GM12878 (cell line): ENCODE data around the gene SDS. TPM values are rescaled to one million over a fixed set of nuclear protein-coding genes. Genes with fewer than 3 reads are reported as not detected.

Experiments
- ATAC-seq: fragments of 200-7000 bp; cut with Tn5 transposase; 3 replicates; pipeline ENCODE4 v1.9.1; 2020; ENCODE audit warnings: mild to moderate bottlenecking, moderate library complexity
- BruUV-seq: library from RNA; stranded (reverse); fragments of 400-500 nt; replicated peaks from 2 replicates; lab custom pipeline; 2021; lab: Mats Ljungman, UMichigan
- CTCF ChIA-PET: fragments of 300-600 bp; sonication (Branson Sonifier 250); formaldehyde crosslinking; extraction: SDS; loops from one replicate; lab custom pipeline; 2021; ENCODE audit warnings: inconsistent platforms; lab: Yijun Ruan, JAX
- POLR2A ChIA-PET: fragments of 350-600 bp; formaldehyde crosslinking; extraction: SDS; loops from one replicate; lab custom pipeline; 2021; ENCODE audit warnings: inconsistent platforms; lab: Charles Lee
- RAD21 ChIA-PET: fragments of 300-600 bp; sonication (Branson Sonifier 250); formaldehyde crosslinking; loops from one replicate; lab custom pipeline; 2023; ENCODE audit warnings: antibody characterized with exemption; ENCODE audit not compliant: unreplicated experiment; lab: Charles Lee
- SMC1A ChIA-PET: fragments of 300-600 bp; sonication (Branson Sonifier 250); formaldehyde crosslinking; loops from one replicate; lab custom pipeline; 2023; ENCODE audit not compliant: unreplicated experiment, uncharacterized antibody; lab: Charles Lee
- DNase-seq: peaks from one replicate; pipeline ENCODE4 v3.0.0-alpha.2; 2011; ENCODE audit warnings: low read depth, low spot score
- FAIRE-seq: peaks from 3 replicates; lab custom pipeline; 2011; peaks lifted over from hg19 to GRCh38; lab: Jason Lieb, UNC
- H2AFZ ChIP-seq: 2 replicates; pipeline ENCODE4 v1.6.0; 2011; ENCODE audit warnings: low read depth, low read length, control low read depth; ENCODE audit not compliant: control insufficient read depth
- H3K27ac ChIP-seq: 2 replicates; pipeline ENCODE4 v1.5.1; 2011; ENCODE audit warnings: control low read depth; ENCODE audit not compliant: control insufficient read depth, insufficient read depth
- H3K27me3 ChIP-seq, 2 experiments: replicated peaks in 1 of 2; 2 replicates each; pipeline versions ENCODE4 v1.6.0 to v1.6.1; 2011; ENCODE audit warnings: low read length in 1 of 2; ENCODE audit not compliant: control insufficient read depth in 2 of 2, insufficient read depth in 2 of 2
- H3K36me3 ChIP-seq, 2 experiments: 2 replicates each; pipeline ENCODE4 v1.5.1; 2011; ENCODE audit warnings: low read length in 1 of 2; ENCODE audit not compliant: control insufficient read depth in 2 of 2, insufficient read depth in 2 of 2
- H3K4me1 ChIP-seq: 2 replicates; pipeline ENCODE4 v1.6.1; 2011; ENCODE audit warnings: mild to moderate bottlenecking, low read length, moderate library complexity, mixed read lengths; ENCODE audit not compliant: control insufficient read depth, insufficient read depth
- H3K4me2 ChIP-seq: 2 replicates; pipeline ENCODE4 v1.6.0; 2011; ENCODE audit warnings: control low read depth; ENCODE audit not compliant: control insufficient read depth, insufficient read depth
- H3K4me3 ChIP-seq: fragments of 200-600 bp; sonication (generic); 2 replicates; pipeline ENCODE4 v1.5.1; 2016
- H3K79me2 ChIP-seq: 2 replicates; pipeline ENCODE4 v1.6.0; 2011; ENCODE audit warnings: low read length; ENCODE audit not compliant: control insufficient read depth, insufficient read depth
- H3K9ac ChIP-seq: 2 replicates; pipeline ENCODE4 v1.8.0; 2011; ENCODE audit warnings: low read length, control low read depth, mixed read lengths; ENCODE audit not compliant: control insufficient read depth, insufficient read depth
- H3K9me3 ChIP-seq: replicated peaks from 3 replicates; pipeline ENCODE4 v1.5.1; 2011; ENCODE audit warnings: mild to moderate bottlenecking, low read length; ENCODE audit not compliant: control insufficient read depth, insufficient read depth
- H4K20me1 ChIP-seq: 2 replicates; pipeline ENCODE4 v1.6.0; 2011; ENCODE audit not compliant: control insufficient read depth, insufficient read depth
- BACH1 ChIP-seq: fragments of 450-650 bp; IDR thresholded peaks from 2 replicates; pipeline ENCODE4 v1.6.1; 2017; ENCODE audit warnings: mild to moderate bottlenecking, borderline replicate concordance
- CREM ChIP-seq: IDR thresholded peaks from 2 replicates; pipeline ENCODE4 v1.6.1; 2014; ENCODE audit warnings: antibody characterized with exemption, low read depth
- DPF2 ChIP-seq: fragments of 450-650 bp; IDR thresholded peaks from 2 replicates; pipeline ENCODE4 v1.6.1; 2017; ENCODE audit warnings: mild to moderate bottlenecking
- HCFC1 ChIP-seq: fragments of 150-350 bp; IDR thresholded peaks from 2 replicates; pipeline ENCODE4 v1.6.1; 2014; ENCODE audit warnings: low read length
- IKZF1 ChIP-seq: fragments of 450-650 bp; conservative IDR thresholded peaks from 2 replicates; pipeline ENCODE4 v1.6.1; 2017; ENCODE audit warnings: antibody characterized with exemption, mild to moderate bottlenecking
- NKRF ChIP-seq: fragments of 450-650 bp; conservative IDR thresholded peaks from 2 replicates; pipeline ENCODE4 v1.6.1; 2017; ENCODE audit warnings: mild to moderate bottlenecking, moderate library complexity
- PAX8 ChIP-seq: fragments of 450-650 bp; IDR thresholded peaks from 2 replicates; pipeline ENCODE4 v1.6.1; 2017; ENCODE audit warnings: mild to moderate bottlenecking, moderate library complexity
- RB1 ChIP-seq: fragments of 450-650 bp; formaldehyde crosslinking; IDR thresholded peaks from 2 replicates; pipeline ENCODE4 v1.6.1; 2017; ENCODE audit warnings: mild to moderate bottlenecking, borderline replicate concordance
- RCOR1 ChIP-seq: conservative IDR thresholded peaks from 2 replicates; pipeline ENCODE4 v1.6.1; 2012; ENCODE audit warnings: low read depth, low read length, improper control_type of control experiment
- SRF ChIP-seq, 2 experiments: IDR thresholded peaks; 2 replicates each; pipeline ENCODE4 v1.6.1; 2011; ENCODE audit warnings: low read depth in 2 of 2, low read length in 2 of 2, mild to moderate bottlenecking in 1 of 2, moderate library complexity in 1 of 2
- ZNF274 ChIP-seq: IDR thresholded peaks from one replicate; pipeline ENCODE4 v1.8.0; 2011; ENCODE audit not compliant: insufficient read length, insufficient read depth
- WGBS: methylation state at CpG from one replicate; pipeline ENCODE4 v1.1.6; 2016; ENCODE audit warnings: low lambda C conversion rate; ENCODE audit not compliant: insufficient replicate concordance, insufficient coverage; ENCODE audit errors: missing lambda C conversion rate; 5-methylcytosine and 5-hydroxymethylcytosine counted together
- in situ Hi-C: fragments of 300-500 bp; cut with MboI; formaldehyde crosslinking; loops from 9 replicates; pipeline ENCODE4 v1.14.3; 2018; ENCODE audit warnings: mixed read lengths
- intact Hi-C: fragments of 100-400 bp; cut with micrococcal nuclease; formaldehyde crosslinking; loops from one replicate; pipeline ENCODE4 v1.14.2; 2022; ENCODE audit not compliant: unreplicated experiment
- polyA plus RNA-seq, 11 experiments: library from polyadenylated mRNA; depleted of rRNA in 4 of 11; unstranded in 6 of 11; stranded (reverse) in 5 of 11; fragments of >200 nt; fragmentation: Nextera tagmentation in 4 of 11; fragmentation: Illumina TruSeq in 1 of 11; extraction: Ambion mirVana in 4 of 11; extraction: Trizol in 1 of 11; gene quantifications; 1 replicate in 1 of 11; 2 replicates in 10 of 11; pipeline versions ENCODE4 v1.2.1 to v1.2.3, GENCODE V29; 2011 to 2016; ENCODE audit warnings: inconsistent platforms in 2 of 11, missing spikeins in 2 of 11, low read depth in 1 of 11
- total RNA-seq, 4 experiments: library from RNA; depleted of rRNA in 3 of 4; stranded (reverse); fragments of >200 nt in 3 of 4; fragmentation: Illumina TruSeq in 1 of 4; extraction: Trizol in 1 of 4; gene quantifications; 2 replicates each; pipeline versions ENCODE4 v1.2.1 to v1.2.3, GENCODE V29; 2013 to 2021
- TF ChIP-seq, protein P1 (sequence below): fragments of 450-650 bp; IDR thresholded peaks from 2 replicates; pipeline ENCODE4 v1.6.1; 2016; ENCODE audit warnings: mild to moderate bottlenecking
- TF ChIP-seq, protein P2 (sequence below): fragments of 450-650 bp; formaldehyde crosslinking; IDR thresholded peaks from 2 replicates; pipeline ENCODE4 v1.4.0; 2020; ENCODE audit warnings: mild to moderate bottlenecking, moderate library complexity
- TF ChIP-seq, protein P3 (sequence below): fragments of 450-650 bp; IDR thresholded peaks from 2 replicates; pipeline ENCODE4 v1.6.1; 2017; ENCODE audit warnings: mild to moderate bottlenecking, moderate library complexity

SDS gene
- total and polyA plus RNA-seq, 10 of the 15 experiments (the other 5 are each of a cell fraction or from before 2014, with no cell fraction given), result 0.18 TPM; not detected in 9

DNA sequence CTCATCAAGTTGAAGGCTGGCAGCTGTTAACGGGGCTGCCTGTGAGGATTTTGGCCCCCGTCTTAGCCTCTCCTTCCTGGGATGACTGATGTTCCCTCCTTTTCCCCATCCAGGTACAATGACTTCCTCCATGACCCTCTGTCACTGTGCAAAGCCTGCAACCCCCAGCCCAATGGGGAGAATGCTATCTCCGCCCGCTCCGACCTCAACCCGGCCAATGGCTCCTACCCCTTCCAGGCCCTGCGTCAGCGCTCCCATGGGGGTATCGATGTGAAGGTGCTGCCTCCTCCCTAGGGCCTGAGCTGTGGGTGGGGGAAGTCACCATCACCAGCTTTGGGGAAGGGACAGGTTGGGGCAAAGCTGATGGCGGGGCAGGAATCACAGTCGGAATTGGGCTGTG, 16.1 kb downstream of the SDS start:
- intact Hi-C loops, result no loop called here
- TF ChIP-seq, protein P1, sequence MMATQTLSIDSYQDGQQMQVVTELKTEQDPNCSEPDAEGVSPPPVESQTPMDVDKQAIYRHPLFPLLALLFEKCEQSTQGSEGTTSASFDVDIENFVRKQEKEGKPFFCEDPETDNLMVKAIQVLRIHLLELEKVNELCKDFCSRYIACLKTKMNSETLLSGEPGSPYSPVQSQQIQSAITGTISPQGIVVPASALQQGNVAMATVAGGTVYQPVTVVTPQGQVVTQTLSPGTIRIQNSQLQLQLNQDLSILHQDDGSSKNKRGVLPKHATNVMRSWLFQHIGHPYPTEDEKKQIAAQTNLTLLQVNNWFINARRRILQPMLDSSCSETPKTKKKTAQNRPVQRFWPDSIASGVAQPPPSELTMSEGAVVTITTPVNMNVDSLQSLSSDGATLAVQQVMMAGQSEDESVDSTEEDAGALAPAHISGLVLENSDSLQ, result no peak
- TF ChIP-seq PAX8, result no peak
- TF ChIP-seq, protein P2, sequence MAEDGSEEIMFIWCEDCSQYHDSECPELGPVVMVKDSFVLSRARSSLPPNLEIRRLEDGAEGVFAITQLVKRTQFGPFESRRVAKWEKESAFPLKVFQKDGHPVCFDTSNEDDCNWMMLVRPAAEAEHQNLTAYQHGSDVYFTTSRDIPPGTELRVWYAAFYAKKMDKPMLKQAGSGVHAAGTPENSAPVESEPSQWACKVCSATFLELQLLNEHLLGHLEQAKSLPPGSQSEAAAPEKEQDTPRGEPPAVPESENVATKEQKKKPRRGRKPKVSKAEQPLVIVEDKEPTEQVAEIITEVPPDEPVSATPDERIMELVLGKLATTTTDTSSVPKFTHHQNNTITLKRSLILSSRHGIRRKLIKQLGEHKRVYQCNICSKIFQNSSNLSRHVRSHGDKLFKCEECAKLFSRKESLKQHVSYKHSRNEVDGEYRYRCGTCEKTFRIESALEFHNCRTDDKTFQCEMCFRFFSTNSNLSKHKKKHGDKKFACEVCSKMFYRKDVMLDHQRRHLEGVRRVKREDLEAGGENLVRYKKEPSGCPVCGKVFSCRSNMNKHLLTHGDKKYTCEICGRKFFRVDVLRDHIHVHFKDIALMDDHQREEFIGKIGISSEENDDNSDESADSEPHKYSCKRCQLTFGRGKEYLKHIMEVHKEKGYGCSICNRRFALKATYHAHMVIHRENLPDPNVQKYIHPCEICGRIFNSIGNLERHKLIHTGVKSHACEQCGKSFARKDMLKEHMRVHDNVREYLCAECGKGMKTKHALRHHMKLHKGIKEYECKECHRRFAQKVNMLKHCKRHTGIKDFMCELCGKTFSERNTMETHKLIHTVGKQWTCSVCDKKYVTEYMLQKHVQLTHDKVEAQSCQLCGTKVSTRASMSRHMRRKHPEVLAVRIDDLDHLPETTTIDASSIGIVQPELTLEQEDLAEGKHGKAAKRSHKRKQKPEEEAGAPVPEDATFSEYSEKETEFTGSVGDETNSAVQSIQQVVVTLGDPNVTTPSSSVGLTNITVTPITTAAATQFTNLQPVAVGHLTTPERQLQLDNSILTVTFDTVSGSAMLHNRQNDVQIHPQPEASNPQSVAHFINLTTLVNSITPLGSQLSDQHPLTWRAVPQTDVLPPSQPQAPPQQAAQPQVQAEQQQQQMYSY (CRISPR knock-in tag), result no peak
- TF ChIP-seq HCFC1, result no peak
- no peak for TF ChIP-seq DPF2
- TF ChIP-seq BACH1, result no peak
- no peak for TF ChIP-seq RCOR1
- TF ChIP-seq ZNF274, result no peak
- TF ChIP-seq RB1, result no peak
- TF ChIP-seq CREM, result no peak
- TF ChIP-seq SRF (IDR thresholded peaks at IDR 0.05; ENCODE audit: low read depth in 2 of 2, low read length in 2 of 2), result no peak
- TF ChIP-seq IKZF1, result no peak
- TF ChIP-seq NKRF, result no peak
- TF ChIP-seq, protein P3, sequence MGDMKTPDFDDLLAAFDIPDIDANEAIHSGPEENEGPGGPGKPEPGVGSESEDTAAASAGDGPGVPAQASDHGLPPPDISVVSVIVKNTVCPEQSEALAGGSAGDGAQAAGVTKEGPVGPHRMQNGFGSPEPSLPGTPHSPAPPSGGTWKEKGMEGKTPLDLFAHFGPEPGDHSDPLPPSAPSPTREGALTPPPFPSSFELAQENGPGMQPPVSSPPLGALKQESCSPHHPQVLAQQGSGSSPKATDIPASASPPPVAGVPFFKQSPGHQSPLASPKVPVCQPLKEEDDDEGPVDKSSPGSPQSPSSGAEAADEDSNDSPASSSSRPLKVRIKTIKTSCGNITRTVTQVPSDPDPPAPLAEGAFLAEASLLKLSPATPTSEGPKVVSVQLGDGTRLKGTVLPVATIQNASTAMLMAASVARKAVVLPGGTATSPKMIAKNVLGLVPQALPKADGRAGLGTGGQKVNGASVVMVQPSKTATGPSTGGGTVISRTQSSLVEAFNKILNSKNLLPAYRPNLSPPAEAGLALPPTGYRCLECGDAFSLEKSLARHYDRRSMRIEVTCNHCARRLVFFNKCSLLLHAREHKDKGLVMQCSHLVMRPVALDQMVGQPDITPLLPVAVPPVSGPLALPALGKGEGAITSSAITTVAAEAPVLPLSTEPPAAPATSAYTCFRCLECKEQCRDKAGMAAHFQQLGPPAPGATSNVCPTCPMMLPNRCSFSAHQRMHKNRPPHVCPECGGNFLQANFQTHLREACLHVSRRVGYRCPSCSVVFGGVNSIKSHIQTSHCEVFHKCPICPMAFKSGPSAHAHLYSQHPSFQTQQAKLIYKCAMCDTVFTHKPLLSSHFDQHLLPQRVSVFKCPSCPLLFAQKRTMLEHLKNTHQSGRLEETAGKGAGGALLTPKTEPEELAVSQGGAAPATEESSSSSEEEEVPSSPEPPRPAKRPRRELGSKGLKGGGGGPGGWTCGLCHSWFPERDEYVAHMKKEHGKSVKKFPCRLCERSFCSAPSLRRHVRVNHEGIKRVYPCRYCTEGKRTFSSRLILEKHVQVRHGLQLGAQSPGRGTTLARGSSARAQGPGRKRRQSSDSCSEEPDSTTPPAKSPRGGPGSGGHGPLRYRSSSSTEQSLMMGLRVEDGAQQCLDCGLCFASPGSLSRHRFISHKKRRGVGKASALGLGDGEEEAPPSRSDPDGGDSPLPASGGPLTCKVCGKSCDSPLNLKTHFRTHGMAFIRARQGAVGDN, result no peak

More for the DNA sequence above, 16.1 kb downstream of the SDS start:
- Histone ChIP-seq H3K9me3 (no peaks in the 10 kb centered on the region), H3K79me2 (no peaks in the 10 kb centered on the region), H3K9ac (no peak overlapping the region), H3K4me1 (no peaks in the 10 kb centered on the region; the same call in 1 of the 2 replicates), H2AFZ (no peak overlapping the region), H3K27ac (no peak overlapping the region), H3K36me3 (no peaks in the 10 kb centered on the region; a peak in 3 of 4 replicates), H3K27me3 (no peaks in the 10 kb centered on the region), H3K4me2 (no peak overlapping the region), H4K20me1 (no peaks in the 10 kb centered on the region), H3K4me3 (no peak overlapping the region)
- no TSS peak for BruUV-seq
- in situ Hi-C loops, result no loop called here
- no peak for DNase-seq
- ATAC-seq, result no peak
- RAD21 ChIA-PET, result no interaction called here
- POLR2A ChIA-PET, result no interaction called here
- no peak for FAIRE-seq
- CTCF ChIA-PET, result no interaction called here
- SMC1A ChIA-PET, result no interaction called here
- WGBS, result 96% methylated on average over 11 of the region's 11 CpGs
